Subcutaneous adipose tissue (tissue), 4 donors: ENCODE data around the gene ARL4D. TPM values are rescaled to one million over a fixed set of nuclear protein-coding genes. Genes with fewer than 3 reads are reported as not detected.

Experiments used
- CTCF ChIP-seq: fragments of 450-650 bp; IDR thresholded peaks from one replicate; pipeline ENCODE4 v1.5.1; 2016; ENCODE audit warnings: low read depth, mild to moderate bottlenecking, control low read depth, antibody characterized with exemption, moderate library complexity
- total RNA-seq, 4 donors: library from RNA; depleted of rRNA; stranded (reverse); fragments of >200 nt; gene quantifications; one replicate each; pipeline ENCODE4 v1.1.0, GENCODE V29; 2016

ARL4D gene
- total RNA-seq, 4 donors from 2014 or later: 6.1 to 23.5 (median 9.9) TPM

- no peak for TF ChIP-seq CTCF
Observed at GRCh38 chr17:43410557-43411368, 12.0 kb downstream of the ARL4D start.

GRCh38 chr17:43411369-43411677, 12.5 kb downstream of the ARL4D start:
- no peak for TF ChIP-seq CTCF

- TF ChIP-seq CTCF: no peak
Observed at GRCh38 chr17:43411749-43412148, 13.0 kb downstream of the ARL4D start.

GRCh38 chr17:43412166-43412565, 13.4 kb downstream of the ARL4D start:
- TF ChIP-seq CTCF: no peak

- TF ChIP-seq CTCF: no peak
Observed at GRCh38 chr17:43416998-43417890, 18.5 kb downstream of the ARL4D start.

- no peak for TF ChIP-seq CTCF
Observed at GRCh38 chr17:43418441-43419374, 19.9 kb downstream of the ARL4D start.
